ENCODE measurements around the gene TFB2M.

Gene TFB2M

GRCh38 chr1:246552110-246552509 lies 14.0 kb downstream of the TFB2M start:
- no peak for TF ChIP-seq CTCF (conservative IDR thresholded peaks at IDR 0.05; ENCODE audit: control insufficient read depth, insufficient read depth, low read depth, low read length)
- DNase-seq (ENCODE audit: low read depth) = no peak
- no peak overlapping the region for H3K4me3 ChIP-seq (ENCODE audit: control insufficient read depth, low read depth, low read length)

DNA sequence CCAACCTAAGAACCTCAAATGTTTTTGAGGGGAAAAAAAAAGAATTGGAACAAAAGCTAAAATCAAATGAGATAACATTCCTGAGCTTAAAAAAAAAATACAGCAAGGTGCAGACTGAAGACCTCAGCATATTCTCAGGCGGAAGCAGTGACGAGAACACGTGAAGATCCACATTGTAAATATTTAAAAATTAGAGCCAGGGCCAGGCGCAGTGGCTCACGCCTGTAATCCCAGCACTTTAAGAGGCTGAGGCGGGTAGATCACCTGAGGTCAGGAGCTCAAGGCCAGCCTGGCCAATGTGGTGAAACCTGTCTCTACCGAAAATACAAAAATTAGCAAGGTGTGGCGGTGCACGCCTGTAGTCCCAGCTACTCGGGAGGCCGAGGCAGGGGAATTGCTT lies 15.7 kb downstream of the TFB2M start:
- no peak for TF ChIP-seq CTCF (conservative IDR thresholded peaks at IDR 0.05; ENCODE audit: control insufficient read depth, insufficient read depth, low read depth, low read length)
- no peak overlapping the region for H3K4me3 ChIP-seq (ENCODE audit: control insufficient read depth, low read depth, low read length)
- DNase-seq (ENCODE audit: low read depth) = no peak

DNA sequence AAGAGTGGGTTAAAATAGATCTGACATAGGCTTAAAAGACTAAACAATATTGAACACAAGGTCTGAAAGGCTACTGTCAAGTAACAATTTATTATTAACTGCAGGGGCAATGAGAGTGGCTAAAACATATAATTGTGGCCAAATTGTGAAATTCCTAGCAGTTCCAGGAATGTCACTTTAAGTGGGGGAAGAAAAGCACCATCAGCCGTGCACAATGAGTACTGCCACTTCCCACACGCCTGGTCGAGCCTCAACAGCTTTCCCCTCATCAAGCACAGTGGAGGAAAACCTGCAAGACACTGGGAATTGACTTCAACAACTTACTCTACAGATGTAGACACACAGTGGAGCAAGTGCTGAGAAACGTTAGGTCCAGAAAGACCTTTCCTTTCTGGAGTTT lies 16.4 kb downstream of the TFB2M start:
- TF ChIP-seq CTCF (conservative IDR thresholded peaks at IDR 0.05; ENCODE audit: control insufficient read depth, insufficient read depth, low read depth, low read length) = no peak
- H3K4me3 ChIP-seq (ENCODE audit: control insufficient read depth, low read depth, low read length) = no peak overlapping the region
- no peak for DNase-seq (ENCODE audit: low read depth)

DNA sequence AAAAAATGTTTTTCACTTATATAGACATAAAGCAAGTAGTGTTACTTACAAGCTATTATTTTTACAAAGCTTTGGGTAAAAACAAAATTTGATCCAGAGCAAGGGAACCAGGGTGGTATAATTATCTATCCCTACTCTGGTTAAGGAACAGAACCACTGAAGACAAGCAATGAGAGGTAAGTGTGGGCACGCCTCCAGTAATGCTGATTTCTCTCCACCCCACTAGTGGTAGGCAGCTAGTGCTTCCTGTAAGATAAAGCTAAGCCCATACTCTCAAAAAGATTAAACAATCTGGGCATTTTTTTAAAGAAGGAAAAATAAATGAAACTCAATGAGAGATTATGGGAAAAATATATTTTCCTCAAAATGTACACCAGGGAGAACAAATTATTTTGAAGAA lies 22.1 kb downstream of the TFB2M start:
- no peak overlapping the region for H3K4me3 ChIP-seq (ENCODE audit: control insufficient read depth, low read depth, low read length)
- TF ChIP-seq CTCF (conservative IDR thresholded peaks at IDR 0.05; ENCODE audit: control insufficient read depth, insufficient read depth, low read depth, low read length) = no peak
- DNase-seq (ENCODE audit: low read depth) = no peak

DNA sequence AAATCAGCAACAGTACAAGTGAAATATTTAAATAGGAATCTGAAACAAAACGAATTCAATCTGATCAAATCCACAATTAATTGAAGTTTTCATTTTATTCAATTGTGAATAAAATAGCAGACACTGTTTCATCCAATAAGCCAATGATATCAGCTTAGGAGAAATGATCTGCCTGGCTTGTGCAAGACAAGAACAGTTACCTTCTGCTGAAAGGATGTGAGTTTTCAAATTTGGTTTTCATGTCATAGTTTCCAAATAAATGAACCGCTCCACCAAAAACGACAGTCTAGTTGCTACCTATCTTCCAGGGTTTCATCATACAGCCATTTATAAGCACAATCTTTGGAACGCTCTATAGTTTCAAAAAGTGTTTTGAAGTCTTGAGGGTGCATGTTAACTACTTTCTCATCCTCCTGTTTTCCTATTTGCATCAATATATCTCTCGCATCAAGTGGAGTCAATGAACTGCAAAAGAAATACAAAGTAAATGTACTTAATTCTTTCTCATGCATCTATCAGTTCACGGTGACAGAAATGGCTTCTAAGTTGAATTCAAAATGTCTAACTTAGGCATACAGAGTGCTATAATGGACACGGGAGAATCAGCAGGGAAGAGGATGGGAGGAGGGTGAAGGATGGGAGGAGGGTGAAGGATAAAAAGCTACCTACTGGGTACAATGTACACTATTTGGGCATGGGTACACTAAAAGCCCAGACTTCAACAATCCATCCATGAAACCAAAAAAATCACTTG lies 25.1 kb downstream of the TFB2M start:
- no peak for TF ChIP-seq CTCF (conservative IDR thresholded peaks at IDR 0.05; ENCODE audit: control insufficient read depth, insufficient read depth, low read depth, low read length)
- no peak for DNase-seq (ENCODE audit: low read depth)
- no peak overlapping the region for H3K4me3 ChIP-seq (ENCODE audit: control insufficient read depth, low read depth, low read length)

- no peak for DNase-seq (ENCODE audit: low read depth)
- TF ChIP-seq CTCF (conservative IDR thresholded peaks at IDR 0.05; ENCODE audit: control insufficient read depth, insufficient read depth, low read depth, low read length) = no peak
- no peak overlapping the region for H3K4me3 ChIP-seq (ENCODE audit: control insufficient read depth, low read depth, low read length)
Observed at GRCh38 chr1:246537887-246538286, 28.2 kb downstream of the TFB2M start.

GRCh38 chr1:246537441-246537840 lies 28.6 kb downstream of the TFB2M start:
- no peak for DNase-seq (ENCODE audit: low read depth)
- no peak overlapping the region for H3K4me3 ChIP-seq (ENCODE audit: control insufficient read depth, low read depth, low read length)
- no peak for TF ChIP-seq CTCF (conservative IDR thresholded peaks at IDR 0.05; ENCODE audit: control insufficient read depth, insufficient read depth, low read depth, low read length)

Measured in fibroblast of mammary gland (primary cell).